ENCODE measurements around the gene STPG4. TPM values are rescaled to one million over a fixed set of nuclear protein-coding genes. Genes with fewer than 3 reads are reported as not detected.

STPG4 gene
- polyA plus RNA-seq, 3 donors from 2014 or later, result 0.24 TPM; not detected in 2

GRCh38 chr2:47086571-47086970 lies 68.5 kb downstream of the STPG4 start:
- Mint-ChIP-seq H3K9me3 (no peaks in the 10 kb centered on the region), H3K27ac (no peak overlapping the region), H3K4me1 (no peaks in the 10 kb centered on the region), H3K27me3 (ENCODE audit: low read depth in 3 of 3) (peaks cover 0 to 8% (median 2%) of the 10 kb centered on the region in 3 donors), H3K4me3 (no peak overlapping the region), H3K36me3 (no peaks in the 10 kb centered on the region)
- no peak for DNase-seq

- no peak overlapping the region for H3K27ac Mint-ChIP-seq
Measured at GRCh38 chr2:47086054-47086471, 69.0 kb downstream of the STPG4 start.

GRCh38 chr2:47083886-47084687 lies 71.0 kb downstream of the STPG4 start:
- H3K4me1 Mint-ChIP-seq, result no peaks in the 10 kb centered on the region
- H3K36me3 Mint-ChIP-seq, result no peaks in the 10 kb centered on the region
- no peaks in the 10 kb centered on the region for H3K9me3 Mint-ChIP-seq
- no peak for DNase-seq
- H3K4me3 Mint-ChIP-seq, result no peak overlapping the region
- H3K27me3 Mint-ChIP-seq (ENCODE audit: low read depth in 3 of 3), result peaks cover 0 to 7% (median 2%) of the 10 kb centered on the region in 3 donors
- H3K27ac Mint-ChIP-seq, result no peak overlapping the region

More at GRCh38 chr2:47086054-47086471, 69.0 kb downstream of the STPG4 start:
- peaks cover 0 to 8% (median 2%) of the 10 kb centered on the region in 3 donors for H3K27me3 Mint-ChIP-seq (ENCODE audit: low read depth in 3 of 3)
- H3K9me3 Mint-ChIP-seq, result no peaks in the 10 kb centered on the region
- no peaks in the 10 kb centered on the region for H3K36me3 Mint-ChIP-seq
- H3K4me3 Mint-ChIP-seq, result no peak overlapping the region
- no peaks in the 10 kb centered on the region for H3K4me1 Mint-ChIP-seq
- no peak for DNase-seq

- H3K27me3 Mint-ChIP-seq (ENCODE audit: low read depth in 3 of 3), result peaks cover 0 to 7% (median 2%) of the 10 kb centered on the region in 3 donors
- H3K4me3 Mint-ChIP-seq, result no peak overlapping the region
- H3K36me3 Mint-ChIP-seq, result peaks cover 0 to 4% (median 0%) of the 10 kb centered on the region in 3 donors
- no peaks in the 10 kb centered on the region for H3K9me3 Mint-ChIP-seq
- no peak overlapping the region for H3K27ac Mint-ChIP-seq
- no peak for DNase-seq
- no peaks in the 10 kb centered on the region for H3K4me1 Mint-ChIP-seq
Measured at GRCh38 chr2:47083485-47083884, 71.6 kb downstream of the STPG4 start.

GRCh38 chr2:47083005-47083404 lies 72.1 kb downstream of the STPG4 start:
- no peak for DNase-seq
- Mint-ChIP-seq H3K9me3 (no peaks in the 10 kb centered on the region), H3K27me3 (ENCODE audit: low read depth in 3 of 3) (peaks cover 0 to 7% (median 2%) of the 10 kb centered on the region in 3 donors), H3K4me3 (no peak overlapping the region), H3K4me1 (no peaks in the 10 kb centered on the region), H3K36me3 (peaks cover 0 to 4% (median 0%) of the 10 kb centered on the region in 3 donors), H3K27ac (no peak overlapping the region)

GRCh38 chr2:47080888-47081301 lies 74.2 kb downstream of the STPG4 start:
- no peaks in the 10 kb centered on the region for H3K4me1 Mint-ChIP-seq
- no peak for DNase-seq
- H3K9me3 Mint-ChIP-seq, result no peaks in the 10 kb centered on the region
- peaks cover 0 to 7% (median 0%) of the 10 kb centered on the region in 3 donors for H3K36me3 Mint-ChIP-seq
- H3K27me3 Mint-ChIP-seq (ENCODE audit: low read depth in 3 of 3), result peaks cover 2 to 8% (median 4%) of the 10 kb centered on the region in 3 donors
- H3K27ac Mint-ChIP-seq, result no peak overlapping the region
- H3K4me3 Mint-ChIP-seq, result no peak overlapping the region

GRCh38 chr2:47079515-47080412 lies 75.3 kb downstream of the STPG4 start:
- H3K9me3 Mint-ChIP-seq, result no peaks in the 10 kb centered on the region
- no peak for DNase-seq
- H3K4me1 Mint-ChIP-seq, result no peaks in the 10 kb centered on the region
- no peak overlapping the region for H3K4me3 Mint-ChIP-seq
- H3K27me3 Mint-ChIP-seq (ENCODE audit: low read depth in 3 of 3), result peaks cover 2 to 6% (median 4%) of the 10 kb centered on the region in 3 donors
- H3K36me3 Mint-ChIP-seq, result peaks cover 0 to 7% (median 0%) of the 10 kb centered on the region in 3 donors
- no peak overlapping the region for H3K27ac Mint-ChIP-seq

GRCh38 chr2:47078541-47079482 lies 76.3 kb downstream of the STPG4 start:
- DNase-seq, result no peak
- Mint-ChIP-seq H3K4me3 (no peak overlapping the region), H3K27me3 (ENCODE audit: low read depth in 3 of 3) (peaks cover 2 to 6% (median 4%) of the 10 kb centered on the region in 3 donors), H3K36me3 (peaks cover 0 to 7% (median 0%) of the 10 kb centered on the region in 3 donors), H3K27ac (no peak overlapping the region), H3K4me1 (no peaks in the 10 kb centered on the region), H3K9me3 (no peaks in the 10 kb centered on the region)

- Mint-ChIP-seq H3K36me3 (peaks cover 0 to 14% (median 0%) of the 10 kb centered on the region in 3 donors), H3K4me3 (no peak overlapping the region), H3K4me1 (peaks cover 6 to 8% of the 10 kb centered on the region in 2 donors), H3K27me3 (ENCODE audit: low read depth in 3 of 3) (peaks cover 0 to 6% (median 4%) of the 10 kb centered on the region in 3 donors), H3K27ac (no peak overlapping the region), H3K9me3 (no peaks in the 10 kb centered on the region)
- DNase-seq, result no peak
Measured at GRCh38 chr2:47077442-47078117, 77.5 kb downstream of the STPG4 start.

- no peaks in the 10 kb centered on the region for H3K9me3 Mint-ChIP-seq
- no peak overlapping the region for H3K4me3 Mint-ChIP-seq
Measured at GRCh38 chr2:47076586-47077441, 78.3 kb downstream of the STPG4 start.

GRCh38 chr2:47076126-47076506 lies 79.0 kb downstream of the STPG4 start:
- DNase-seq, result no peak
- H3K9me3 Mint-ChIP-seq, result no peaks in the 10 kb centered on the region
- peaks cover 0 to 18% (median 3%) of the 10 kb centered on the region in 3 donors for H3K36me3 Mint-ChIP-seq
- H3K4me1 Mint-ChIP-seq, result peaks cover 21 to 22% of the 10 kb centered on the region in 2 donors
- H3K27ac Mint-ChIP-seq, result peak overlapping the region in 1 of 6 donors; percentile 11
- no peak overlapping the region for H3K4me3 Mint-ChIP-seq
- peaks cover 0 to 7% (median 4%) of the 10 kb centered on the region in 3 donors for H3K27me3 Mint-ChIP-seq (ENCODE audit: low read depth in 3 of 3)

More at GRCh38 chr2:47076586-47077441, 78.3 kb downstream of the STPG4 start:
- Mint-ChIP-seq H3K4me1 (peaks cover 14 to 15% of the 10 kb centered on the region in 2 donors), H3K27ac (peak overlapping the region in 1 of 6 donors; percentile 11), H3K27me3 (ENCODE audit: low read depth in 3 of 3) (peaks cover 0 to 6% (median 2%) of the 10 kb centered on the region in 3 donors), H3K36me3 (peaks cover 0 to 14% (median 0%) of the 10 kb centered on the region in 3 donors)
- no peak for DNase-seq

All from immature natural killer cell (primary cell).